ENCODE data around the gene SERPIND1.

Gene SERPIND1

DNA sequence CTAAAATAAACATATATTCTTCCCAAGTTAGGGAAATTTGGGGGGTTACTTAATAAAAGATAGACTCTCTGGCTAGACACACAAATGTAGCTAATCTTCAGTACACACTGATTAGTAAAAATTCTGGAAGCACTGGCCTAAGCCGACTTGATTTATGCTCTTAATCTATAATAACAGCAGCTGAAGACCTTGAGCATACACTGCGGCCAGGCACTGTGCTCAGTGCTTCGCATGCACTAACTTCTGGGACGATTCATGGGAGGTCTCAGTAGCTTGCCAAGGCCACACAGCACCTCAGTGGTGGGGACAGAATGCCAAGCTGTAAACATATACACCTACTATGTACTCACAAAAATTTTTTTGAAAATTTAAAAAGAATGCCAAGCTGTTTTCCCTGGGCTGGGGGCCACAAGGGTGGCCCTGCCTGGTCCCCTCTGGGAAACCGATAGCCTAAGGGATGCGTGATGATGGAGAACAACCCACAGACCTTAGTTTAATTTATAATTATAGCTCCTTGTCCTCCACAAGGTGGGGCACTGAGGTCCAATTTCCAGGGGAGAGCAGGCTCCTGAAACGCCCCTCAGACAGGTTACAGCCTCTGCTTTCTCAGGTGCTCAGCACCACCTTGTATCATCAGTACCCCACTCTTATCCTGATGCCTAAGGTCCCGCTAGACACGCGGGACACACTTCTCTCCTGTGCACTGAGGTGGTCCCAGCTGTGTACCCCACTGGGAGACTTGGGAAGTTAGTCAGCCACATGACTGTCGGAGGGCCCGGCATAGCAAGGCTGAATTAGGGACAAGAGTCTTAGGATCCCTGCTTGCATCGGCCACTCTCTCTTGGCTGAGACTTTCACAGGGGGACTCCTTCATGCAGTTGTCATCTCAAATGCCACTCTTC is 20.1 kb downstream of the SERPIND1 start:
- no peak for DNase-seq

DNA sequence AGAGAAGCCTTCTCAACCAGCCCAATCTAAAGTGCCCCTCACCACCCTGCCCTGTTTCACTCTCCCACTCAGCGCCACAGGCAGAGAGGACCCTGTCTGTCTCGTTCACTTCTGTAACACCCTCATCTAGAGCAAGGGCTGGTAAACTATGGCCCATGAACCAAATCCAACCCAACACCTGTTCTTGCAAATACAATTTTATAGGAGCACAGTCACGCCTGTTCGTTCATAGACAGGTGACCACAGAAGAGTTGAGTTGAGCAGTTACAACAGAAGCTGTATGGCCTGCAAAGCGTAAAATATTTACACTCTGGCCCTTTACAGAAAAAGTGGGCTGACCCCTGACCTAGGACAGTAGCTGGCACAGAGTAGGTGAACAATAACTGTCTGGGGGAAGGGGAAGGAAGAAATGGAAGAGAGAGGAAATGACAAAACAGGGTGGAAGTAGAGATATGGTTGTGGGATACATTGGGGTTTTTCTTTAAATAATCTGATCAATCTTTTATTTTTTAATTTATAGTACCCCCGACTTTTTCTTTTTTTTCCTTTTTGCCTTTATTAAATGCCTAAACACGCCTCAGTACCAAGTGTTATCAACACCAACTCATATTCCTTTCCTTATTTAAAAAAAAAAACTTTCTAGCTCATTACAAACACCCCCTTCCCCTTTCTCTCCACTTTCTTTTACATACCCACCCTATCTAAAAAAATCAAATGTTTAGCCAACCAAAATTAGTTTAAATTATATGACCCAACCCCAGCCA is 20.9 kb downstream of the SERPIND1 start:
- DNase-seq = no peak

DNA sequence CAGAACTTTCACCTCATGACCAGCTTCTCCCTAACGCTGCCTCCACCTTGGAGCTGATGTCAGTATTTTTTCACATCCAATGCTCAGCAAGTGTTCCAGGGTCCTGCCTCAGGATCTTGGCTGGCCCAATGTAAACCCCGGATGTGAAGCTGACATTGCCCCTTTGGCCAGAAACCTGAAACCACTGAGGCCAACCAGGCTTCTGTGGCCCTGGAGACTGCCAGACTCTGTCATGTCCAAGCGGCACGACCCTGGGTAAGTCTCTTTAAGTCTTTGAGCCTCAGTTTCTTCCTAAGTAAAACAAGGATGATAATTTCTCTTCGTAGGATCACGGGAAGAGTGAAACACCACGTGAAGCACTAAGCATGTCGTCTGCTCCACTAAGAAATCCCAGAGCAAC is 22.8 kb downstream of the SERPIND1 start:
- DNase-seq = no peak

DNA sequence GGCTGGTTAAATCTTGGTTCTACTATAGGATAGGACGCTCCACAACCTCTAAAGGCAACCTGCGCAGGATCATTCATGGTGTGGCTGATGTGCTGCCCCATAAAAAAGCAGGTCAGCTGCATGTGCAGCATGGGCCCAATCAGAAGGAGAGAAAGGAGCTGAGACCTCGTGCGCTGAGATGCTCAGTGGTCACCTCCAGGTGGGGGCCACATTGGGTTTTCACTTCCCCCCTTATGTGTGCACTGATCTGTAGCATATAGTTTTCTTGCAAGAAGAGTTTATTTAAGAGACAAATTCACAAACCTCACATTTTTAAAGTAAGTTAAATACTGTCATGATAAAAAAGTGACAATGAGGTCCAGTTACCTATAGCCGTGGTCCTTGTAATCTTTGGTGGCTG is 24.3 kb downstream of the SERPIND1 start:
- no peak for DNase-seq

DNA sequence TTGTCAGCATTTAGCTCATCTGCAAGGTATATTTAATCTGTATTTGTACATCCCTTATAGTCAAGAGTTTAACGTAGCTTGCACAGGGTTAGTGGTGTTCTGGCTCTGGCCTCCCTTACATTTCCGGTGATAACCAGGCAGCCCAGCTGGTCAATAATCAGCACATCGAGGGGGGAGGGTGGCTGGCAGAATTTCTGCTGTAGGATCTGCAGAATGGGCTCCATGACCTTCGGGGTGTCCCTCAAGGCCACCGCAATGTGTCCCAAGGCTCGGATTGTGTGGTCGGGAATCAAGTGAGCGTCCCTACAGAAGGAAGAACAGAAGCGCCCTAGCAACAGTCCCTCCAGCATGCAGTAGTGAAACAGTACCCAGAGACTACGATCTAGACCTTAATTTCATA is 25.1 kb downstream of the SERPIND1 start:
- no peak for DNase-seq

DNA sequence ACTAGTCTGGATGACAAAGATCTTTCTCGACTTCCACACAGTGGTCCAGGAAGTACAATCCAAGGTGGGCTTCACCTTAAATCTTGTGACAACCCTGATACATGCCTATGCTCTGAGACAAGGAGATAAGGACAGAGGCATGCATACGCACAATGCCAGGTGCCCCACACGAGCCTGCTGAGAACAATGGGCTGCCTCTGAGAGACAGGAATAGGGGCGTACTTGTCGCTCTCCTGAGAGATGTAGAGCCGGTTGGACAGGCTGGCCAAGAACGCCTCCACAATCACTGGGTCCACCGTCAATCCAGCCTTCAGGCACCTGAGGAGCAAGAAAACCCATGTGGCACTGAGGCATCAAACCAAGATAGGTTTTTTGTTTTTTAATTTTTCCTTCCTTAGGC is 25.5 kb downstream of the SERPIND1 start:
- no peak for DNase-seq

DNA sequence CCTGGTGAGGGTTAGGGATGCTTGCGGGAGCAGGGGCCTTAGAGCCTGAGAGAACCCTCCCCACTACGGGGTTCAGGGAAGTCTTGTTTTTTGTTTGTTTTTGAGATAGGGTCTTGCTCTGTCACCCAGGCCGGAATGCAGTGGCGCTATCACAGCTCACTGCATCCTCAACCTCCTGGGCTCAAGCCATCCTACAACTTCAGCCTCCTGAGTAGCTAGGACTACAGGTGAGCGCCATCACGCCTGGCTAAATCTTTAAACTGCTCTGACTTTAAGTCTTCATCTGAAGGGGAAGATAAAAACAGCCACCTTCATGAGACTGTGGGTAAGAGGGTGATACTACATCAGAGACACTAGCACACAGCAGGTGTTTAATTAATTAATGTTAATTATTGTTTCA is 28.5 kb downstream of the SERPIND1 start:
- DNase-seq = no peak

DNA sequence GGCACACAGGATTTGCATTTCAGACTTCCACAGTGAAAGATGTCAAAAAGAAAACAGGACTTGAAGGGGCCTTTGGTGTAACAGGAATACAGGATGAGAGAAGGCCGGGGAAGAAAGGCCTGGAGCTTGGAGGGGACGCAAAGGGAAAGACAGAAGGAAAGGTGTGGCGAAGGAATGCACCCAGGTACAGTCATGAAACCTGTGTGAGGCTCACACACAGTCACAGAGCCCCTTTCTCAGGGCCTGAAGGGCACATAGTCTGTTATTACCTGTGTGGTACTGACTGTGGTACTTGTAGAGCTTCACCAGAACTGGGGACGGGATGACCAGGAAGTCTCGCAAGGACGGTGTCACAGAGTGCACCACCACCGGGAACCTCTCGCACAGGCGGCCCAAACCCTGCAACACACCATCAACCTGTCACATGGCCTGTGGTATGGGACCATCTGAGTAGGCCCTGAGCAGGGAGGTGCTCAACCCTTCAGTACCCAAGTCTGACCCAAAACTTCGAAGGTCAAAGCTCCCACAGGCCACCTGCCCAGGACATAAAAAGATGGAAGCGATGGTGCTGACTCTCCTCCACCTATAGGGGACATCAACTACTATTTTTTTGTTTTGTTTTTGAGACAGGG is 29.1 kb downstream of the SERPIND1 start:
- DNase-seq = no peak

DNA sequence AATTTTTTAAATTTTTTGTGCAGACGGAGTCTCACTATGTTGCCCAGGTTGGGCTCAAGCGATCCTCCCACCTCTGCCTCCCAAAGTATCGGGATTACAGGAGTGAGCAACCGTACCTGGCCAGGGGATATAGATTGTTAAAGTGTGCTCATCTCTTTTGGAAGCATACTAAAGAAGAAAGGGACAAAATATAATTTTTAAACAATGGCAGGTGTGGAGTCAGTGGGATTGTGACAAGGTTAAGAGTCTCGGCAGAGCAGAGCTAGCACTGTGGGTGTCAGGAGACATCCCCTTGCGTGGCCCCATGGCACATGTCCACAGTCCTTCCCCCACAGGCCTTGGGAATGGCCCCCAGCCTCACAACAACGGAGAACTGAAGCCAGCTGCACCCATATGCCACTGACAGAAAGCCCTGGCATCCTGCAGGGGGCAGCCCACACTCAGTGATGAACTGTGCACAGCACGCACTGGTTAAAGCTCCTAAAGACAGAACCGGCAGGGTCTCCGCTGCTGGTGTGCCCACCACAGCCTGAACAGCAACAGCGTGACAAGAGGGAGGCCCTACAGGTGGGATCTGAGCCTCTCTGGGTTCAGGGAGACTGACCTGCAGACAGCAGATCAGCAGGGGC is 29.9 kb downstream of the SERPIND1 start:
- DNase-seq = no peak

DNA sequence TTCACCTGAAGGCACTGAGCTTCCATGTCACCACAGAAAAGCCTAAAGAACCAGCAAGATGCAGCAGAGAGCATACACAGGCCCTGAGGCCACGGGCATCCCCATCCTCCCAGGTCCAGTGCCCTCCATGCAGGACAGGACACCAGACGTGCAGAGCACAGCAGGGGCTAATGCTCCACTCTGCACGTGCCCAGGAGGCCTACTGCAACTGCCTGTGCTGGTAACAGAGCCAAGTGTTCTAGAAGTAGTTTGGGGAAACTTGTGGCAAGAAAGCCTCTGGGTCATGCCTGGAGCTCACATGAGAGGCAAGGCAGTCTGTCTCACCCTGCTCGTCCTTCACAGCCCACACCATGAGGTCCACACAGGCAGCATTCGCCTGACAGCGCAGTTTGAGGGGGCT is 30.7 kb downstream of the SERPIND1 start:
- no peak for DNase-seq

DNA sequence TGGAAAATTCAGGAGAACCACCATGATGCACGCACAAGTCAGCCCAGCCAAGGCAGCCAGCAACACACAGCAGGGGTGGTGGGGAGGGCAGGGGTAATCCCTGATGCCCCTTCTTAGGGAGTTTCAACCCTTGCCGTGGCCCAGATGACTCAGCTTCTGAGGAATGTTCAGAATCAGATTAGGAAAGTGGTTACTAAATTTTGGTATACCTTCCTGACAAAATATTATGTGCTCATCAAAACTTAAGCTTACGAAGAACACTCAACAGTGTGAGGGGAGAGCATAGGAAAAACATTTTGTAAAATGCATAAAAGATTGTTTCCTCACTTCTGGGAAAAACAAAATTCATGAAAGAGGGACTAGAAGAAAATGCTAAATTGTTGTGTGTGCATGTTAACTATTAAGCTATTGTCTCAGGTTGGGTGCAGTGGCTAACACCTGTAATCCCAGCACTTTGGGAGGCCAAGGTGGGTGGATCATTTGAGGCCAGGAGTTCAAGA is 32.1 kb downstream of the SERPIND1 start:
- DNase-seq = no peak

DNA sequence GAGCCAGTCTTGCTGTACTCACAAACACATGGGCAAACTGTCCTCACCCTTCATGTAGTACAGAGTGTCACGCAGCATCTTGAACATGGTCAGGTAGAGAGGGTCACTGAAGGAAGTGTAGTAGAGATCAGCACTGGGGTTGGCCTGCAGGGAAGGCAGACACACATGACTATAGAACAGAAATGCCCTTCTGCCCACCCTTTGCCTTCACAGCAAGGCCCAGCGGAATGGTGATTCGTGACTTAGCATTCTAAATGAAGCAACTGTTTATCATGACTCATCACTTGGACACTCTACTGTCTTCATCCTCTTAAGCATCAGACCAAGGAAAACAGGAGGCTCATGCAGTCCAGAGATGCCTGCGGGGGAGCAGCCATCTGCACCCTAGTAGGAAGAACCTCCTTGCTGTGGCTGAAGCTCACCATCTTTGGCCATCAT is 33.4 kb downstream of the SERPIND1 start:
- no peak for DNase-seq

DNA sequence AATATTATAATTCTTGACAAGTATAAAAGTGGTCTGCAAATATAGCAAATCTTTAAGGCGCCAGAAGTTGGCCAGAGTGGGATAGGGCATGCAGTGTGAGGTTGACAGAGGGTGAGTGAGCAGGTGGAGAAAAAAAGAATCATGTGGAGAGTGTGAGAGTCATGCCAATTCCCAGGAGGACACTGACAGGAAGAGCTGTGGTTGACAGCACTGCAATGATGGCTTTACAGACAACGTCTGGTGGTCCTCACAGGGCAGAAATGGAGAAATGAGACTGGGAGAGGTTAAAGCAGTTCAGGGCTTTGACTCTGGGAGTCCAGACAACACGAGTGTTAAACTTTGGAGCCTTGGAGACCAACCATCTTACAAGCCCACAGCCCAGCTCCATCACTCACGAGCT is 34.9 kb downstream of the SERPIND1 start:
- no peak for DNase-seq

DNA sequence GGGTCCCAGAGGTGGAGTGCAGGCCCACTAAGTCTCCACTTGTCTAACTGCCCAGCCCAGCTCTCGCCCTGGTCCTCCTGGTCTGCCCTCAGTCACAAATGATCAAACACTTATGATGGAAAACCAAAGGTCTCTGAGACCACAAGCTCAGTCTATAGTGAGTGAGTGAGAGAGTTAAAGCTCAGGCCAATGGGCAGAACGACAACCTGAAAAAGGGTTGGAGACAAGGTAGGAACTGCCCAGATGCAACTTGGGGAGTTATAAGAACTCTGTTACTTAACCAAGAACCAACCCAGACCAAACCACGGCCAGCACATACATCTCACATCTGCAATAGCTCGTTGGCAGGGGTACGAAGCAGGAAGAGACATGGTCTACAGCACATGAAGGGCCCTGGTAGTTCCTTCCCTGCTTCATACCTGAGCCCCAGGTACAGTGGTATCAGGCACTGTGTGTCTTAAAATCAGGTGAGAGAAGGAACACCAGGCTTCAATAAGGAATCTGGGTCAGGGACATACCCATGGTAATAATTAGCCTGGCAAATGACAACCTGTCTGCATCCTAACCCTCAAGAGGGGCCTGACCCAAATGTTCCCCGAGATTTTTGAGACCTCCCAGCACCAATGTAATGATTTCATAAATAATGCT is 35.7 kb downstream of the SERPIND1 start:
- no peak for DNase-seq

DNA sequence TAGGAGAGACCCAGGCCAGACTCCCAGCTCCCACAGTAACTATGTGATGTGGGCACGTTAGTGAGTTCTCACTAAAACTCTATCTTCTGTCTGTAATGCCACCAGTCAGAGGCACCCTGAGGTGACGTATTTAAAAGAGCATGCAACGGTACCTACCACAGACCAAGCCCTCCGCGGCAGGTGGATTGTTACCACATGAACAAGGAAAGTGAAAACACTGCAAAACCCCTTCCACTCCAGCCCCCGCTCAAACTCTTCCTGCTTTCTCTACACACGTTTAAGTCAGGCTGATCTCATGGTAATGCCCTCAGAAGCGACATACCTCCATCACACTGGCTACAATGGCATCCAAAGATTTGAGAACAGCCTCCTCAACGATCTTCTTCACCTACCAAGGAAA is 36.7 kb downstream of the SERPIND1 start:
- DNase-seq = no peak

DNA sequence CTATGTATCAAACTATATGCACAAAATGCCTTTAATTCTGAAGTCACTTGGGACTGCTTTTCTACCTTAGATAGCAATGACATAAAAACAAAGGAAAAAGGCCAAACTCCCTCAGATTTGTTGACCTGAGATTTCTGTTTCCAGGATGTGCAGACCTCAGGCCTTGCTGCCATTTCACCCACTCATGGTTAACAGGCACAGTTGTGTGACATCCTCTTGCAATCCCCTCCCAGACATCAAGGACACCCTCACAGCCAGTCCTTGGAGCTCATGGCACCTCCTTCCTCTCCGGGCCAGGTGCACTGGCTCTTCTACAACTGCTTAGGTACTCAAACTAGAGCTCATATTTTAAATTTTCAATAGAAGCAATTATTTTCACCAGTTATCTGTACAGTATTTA is 37.3 kb downstream of the SERPIND1 start:
- no peak for DNase-seq

DNA sequence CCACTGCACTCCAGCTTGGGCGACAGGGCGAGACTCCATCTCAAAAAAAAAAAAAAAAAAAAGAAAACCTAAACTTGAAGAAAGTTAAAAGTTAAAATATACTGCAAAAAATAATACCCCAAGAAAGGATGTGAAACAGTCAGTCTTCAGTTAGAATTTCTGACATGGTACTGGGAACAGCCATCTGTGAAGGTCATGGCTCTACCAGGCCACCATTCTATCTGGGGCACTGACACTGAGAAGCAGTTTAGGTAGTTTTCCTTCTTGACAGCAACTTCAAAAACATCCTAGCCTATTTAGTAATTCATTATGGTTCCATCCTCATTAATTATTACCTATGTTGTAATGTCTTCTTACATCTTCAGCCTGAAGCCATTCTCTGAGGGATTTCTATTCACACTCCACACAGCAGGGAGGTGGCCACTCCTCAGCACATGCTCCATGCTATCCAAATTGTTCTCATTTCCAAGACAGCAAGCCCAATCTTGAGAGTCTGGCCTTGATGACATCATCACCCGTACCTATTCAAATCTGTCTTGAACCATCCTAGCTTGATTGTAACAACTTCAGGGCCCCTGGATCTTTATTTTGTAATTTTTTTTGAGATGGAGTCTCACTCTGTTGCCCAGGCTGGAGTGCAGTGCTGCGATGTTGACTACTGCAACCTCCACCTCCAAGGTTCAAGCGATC is 38.2 kb downstream of the SERPIND1 start:
- no peak for DNase-seq

DNA sequence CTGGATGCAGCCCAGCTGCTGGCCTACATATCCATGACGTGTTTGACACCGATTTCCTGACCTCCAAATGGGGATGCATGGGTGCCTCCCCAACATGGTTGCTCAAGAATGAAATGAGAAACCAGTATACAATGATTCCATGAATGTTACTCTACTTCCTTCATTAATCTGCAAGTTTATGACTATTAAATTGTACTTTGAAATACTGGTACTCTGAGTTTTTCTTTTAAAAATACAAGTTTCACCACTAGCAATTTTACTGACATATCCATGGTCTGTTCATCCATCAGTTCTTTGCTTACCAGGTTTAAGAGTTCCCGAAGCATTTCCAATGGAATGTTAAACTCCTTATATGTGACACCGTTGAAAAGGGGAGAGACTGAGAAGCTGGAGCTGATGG is 39.1 kb downstream of the SERPIND1 start:
- no peak for DNase-seq

DNA sequence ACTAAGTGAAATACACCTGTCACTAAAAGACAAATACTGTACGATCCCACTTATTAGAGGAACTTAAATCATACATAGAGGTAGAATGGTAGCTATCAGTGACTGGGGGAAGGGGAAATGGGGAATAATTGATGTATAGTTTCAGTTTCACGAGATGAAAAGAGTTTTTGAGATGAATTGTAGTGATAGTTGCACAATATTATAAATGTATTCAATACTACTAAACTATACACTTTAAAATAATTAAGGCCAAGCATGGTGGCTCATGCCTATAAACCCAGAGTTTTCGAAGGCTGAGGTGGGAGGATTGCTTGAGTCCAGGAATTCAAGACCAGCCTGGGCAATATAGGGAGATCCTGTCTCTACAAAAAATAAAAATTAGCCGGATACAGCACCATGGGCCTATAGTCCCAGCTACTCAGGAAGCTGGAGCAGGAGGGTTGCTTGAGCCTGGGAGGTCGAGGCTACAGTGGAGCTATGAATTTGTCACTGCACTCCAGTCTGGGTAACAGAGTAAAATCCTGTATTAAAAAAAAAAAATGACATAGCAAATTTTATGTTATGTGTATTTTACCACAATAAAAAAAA is 40.4 kb downstream of the SERPIND1 start:
- DNase-seq = no peak

DNA sequence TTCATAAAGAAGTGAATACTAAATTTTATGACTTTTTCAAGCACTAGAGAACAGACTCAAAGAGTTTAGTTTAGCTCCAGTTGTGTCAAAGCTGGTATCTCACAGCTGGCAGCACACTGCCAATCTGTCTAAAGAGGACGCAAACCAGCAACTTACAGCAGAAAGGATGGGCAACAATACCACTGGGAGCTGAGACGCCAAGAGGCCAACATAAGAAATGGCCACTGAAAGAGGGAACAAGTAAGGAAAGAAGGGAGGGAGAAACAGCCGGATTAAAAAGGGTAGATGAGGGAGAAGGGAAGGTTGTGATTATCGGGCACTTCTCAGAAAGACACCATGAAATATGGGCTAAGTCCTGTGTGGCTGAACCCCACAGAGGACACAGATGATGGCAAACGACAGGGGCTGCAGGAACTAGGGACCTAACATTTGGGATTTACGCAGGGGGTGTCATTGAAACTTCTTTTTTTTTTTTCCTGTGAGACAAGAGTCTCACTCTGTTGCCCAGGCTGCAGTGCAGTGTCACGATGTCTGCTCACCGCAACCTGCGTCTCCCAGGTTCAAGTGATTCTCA is 41.7 kb downstream of the SERPIND1 start:
- no peak for DNase-seq

DNA sequence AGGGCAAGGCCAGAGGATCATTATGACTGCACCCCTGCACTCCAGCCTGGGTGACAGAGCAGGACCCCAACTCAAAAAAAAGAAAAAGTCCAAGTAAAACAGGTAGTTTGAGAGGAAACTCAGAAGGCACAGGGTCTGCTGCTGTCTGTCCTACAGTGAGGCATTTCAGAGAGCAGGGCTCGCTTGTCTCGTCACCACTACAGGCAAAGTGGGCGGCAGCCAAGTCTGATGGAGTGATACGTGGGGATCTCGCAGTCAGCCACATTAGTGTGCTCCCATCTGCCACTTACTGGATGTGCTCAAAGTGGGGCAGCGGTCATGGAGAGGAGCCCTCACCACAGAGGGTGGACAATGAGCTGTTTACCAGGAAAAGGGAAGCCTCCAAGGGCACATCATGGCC is 42.6 kb downstream of the SERPIND1 start:
- no peak for DNase-seq
